ENCODE results near the gene PELI3. TPM values are rescaled to one million over a fixed set of nuclear protein-coding genes. Genes with fewer than 3 reads are reported as not detected.

PELI3 gene
- total RNA-seq, 1 donor = 19.2 TPM

DNA sequence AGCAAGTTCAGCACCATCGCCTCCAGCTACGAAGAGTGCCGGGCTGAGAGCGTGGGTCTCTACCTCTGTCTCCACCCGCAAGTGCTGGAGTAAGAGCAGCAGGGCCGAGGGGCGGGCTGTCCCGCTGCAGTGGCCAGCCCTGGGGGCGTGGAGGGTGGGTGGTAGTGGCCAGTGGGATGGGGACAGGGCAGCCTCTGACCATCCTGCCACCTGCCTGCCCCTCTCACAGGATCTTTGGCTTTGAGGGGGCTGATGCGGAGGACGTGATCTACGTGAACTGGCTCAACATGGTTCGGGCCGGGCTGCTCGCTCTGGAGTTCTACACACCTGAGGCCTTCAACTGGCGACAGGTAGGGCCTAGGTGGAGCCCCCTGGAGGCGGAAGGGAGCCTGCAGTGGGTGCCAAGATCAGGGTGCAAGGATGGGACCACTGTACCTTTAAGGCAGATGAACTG is 28.7 kb downstream of the PELI3 start:
- Histone ChIP-seq H3K4me3 (ENCODE audit: insufficient read depth, low read length) (no peak overlapping the region), H3K27me3 (ENCODE audit: insufficient read depth, low read length) (no peaks in the 10 kb centered on the region), H2AFZ (ENCODE audit: low read length) (no peak overlapping the region), H3K9me3 (ENCODE audit: low read depth, low read length) (no peaks in the 10 kb centered on the region), H3K4me1 (ENCODE audit: insufficient read depth, low read length) (no peaks in the 10 kb centered on the region), H4K20me1 (ENCODE audit: insufficient read depth, low read length) (no peaks in the 10 kb centered on the region), H3K79me2 (ENCODE audit: insufficient read depth, low read length) (no peaks in the 10 kb centered on the region), H3K27ac (ENCODE audit: low read depth, low read length) (no peak overlapping the region), H3K4me2 (ENCODE audit: insufficient read depth, low read length) (no peak overlapping the region), H3K36me3 (ENCODE audit: insufficient read depth, low read length) (peaks cover 33% of the 10 kb centered on the region)
- TF ChIP-seq, protein P1, sequence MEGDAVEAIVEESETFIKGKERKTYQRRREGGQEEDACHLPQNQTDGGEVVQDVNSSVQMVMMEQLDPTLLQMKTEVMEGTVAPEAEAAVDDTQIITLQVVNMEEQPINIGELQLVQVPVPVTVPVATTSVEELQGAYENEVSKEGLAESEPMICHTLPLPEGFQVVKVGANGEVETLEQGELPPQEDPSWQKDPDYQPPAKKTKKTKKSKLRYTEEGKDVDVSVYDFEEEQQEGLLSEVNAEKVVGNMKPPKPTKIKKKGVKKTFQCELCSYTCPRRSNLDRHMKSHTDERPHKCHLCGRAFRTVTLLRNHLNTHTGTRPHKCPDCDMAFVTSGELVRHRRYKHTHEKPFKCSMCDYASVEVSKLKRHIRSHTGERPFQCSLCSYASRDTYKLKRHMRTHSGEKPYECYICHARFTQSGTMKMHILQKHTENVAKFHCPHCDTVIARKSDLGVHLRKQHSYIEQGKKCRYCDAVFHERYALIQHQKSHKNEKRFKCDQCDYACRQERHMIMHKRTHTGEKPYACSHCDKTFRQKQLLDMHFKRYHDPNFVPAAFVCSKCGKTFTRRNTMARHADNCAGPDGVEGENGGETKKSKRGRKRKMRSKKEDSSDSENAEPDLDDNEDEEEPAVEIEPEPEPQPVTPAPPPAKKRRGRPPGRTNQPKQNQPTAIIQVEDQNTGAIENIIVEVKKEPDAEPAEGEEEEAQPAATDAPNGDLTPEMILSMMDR (IDR thresholded peaks at IDR 0.05; ENCODE audit: extremely low read depth, low read depth, low read length) = peak; percentile 19
- DNase-seq (ENCODE audit: insufficient read length, low spot score, missing footprints) = peak; percentile 38

DNA sequence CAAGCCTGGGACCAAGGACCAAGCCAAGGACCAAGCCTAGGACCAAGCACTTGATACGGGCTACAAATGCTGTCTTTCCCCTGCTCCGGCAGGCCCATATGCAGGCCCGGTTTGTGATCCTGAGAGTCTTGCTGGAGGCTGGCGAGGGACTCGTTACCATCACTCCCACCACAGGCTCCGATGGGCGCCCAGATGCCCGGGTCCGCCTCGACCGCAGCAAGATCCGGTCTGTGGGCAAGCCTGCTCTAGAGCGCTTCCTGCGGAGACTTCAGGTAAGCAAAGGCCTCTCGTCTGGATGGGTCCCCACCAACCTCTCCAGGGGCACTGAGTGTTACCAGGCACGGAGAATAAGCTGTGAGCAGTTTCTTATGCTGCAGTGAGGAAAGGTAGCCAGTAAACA is 30.5 kb downstream of the PELI3 start:
- Histone ChIP-seq H3K27me3 (ENCODE audit: insufficient read depth, low read length) (no peaks in the 10 kb centered on the region), H3K4me2 (ENCODE audit: insufficient read depth, low read length) (no peak overlapping the region), H3K4me1 (ENCODE audit: insufficient read depth, low read length) (no peaks in the 10 kb centered on the region), H3K9me3 (ENCODE audit: low read depth, low read length) (no peaks in the 10 kb centered on the region), H3K36me3 (ENCODE audit: insufficient read depth, low read length) (peaks cover 29% of the 10 kb centered on the region), H3K4me3 (ENCODE audit: insufficient read depth, low read length) (no peak overlapping the region), H4K20me1 (ENCODE audit: insufficient read depth, low read length) (no peaks in the 10 kb centered on the region), H3K79me2 (ENCODE audit: insufficient read depth, low read length) (no peaks in the 10 kb centered on the region), H2AFZ (ENCODE audit: low read length) (no peak overlapping the region), H3K27ac (ENCODE audit: low read depth, low read length) (no peak overlapping the region)
- peak; percentile 32 for DNase-seq (ENCODE audit: insufficient read length, low spot score, missing footprints)
- TF ChIP-seq, protein P1 (IDR thresholded peaks at IDR 0.05; ENCODE audit: extremely low read depth, low read depth, low read length) = no peak

DNA sequence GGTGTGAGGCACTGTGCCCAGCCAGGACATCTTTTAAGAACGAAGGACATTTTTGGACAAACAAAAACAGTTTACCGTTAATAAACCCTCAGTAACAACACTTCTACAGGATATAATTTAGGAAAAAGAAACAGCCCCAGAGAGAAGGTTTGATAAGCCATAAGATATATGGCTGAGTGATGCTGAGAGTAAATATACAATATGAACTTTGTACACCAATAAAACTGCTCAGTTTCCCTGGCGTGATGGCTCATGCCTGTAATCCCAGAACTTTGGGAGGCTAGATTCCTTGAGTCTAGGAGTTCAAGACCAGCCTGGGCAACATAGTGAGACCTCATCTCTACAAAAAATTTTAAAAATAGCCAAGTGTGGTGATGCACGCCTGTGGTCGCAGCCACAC is 31.8 kb downstream of the PELI3 start:
- peaks cover 19% of the 10 kb centered on the region for H3K36me3 ChIP-seq (ENCODE audit: insufficient read depth, low read length)
- no peaks in the 10 kb centered on the region for H4K20me1 ChIP-seq (ENCODE audit: insufficient read depth, low read length)
- H3K79me2 ChIP-seq (ENCODE audit: insufficient read depth, low read length) = no peaks in the 10 kb centered on the region
- H3K27me3 ChIP-seq (ENCODE audit: insufficient read depth, low read length) = no peaks in the 10 kb centered on the region
- TF ChIP-seq, protein P1 (IDR thresholded peaks at IDR 0.05; ENCODE audit: extremely low read depth, low read depth, low read length) = no peak
- no peak overlapping the region for H2AFZ ChIP-seq (ENCODE audit: low read length)
- H3K4me1 ChIP-seq (ENCODE audit: insufficient read depth, low read length) = no peaks in the 10 kb centered on the region
- no peak overlapping the region for H3K4me2 ChIP-seq (ENCODE audit: insufficient read depth, low read length)
- no peaks in the 10 kb centered on the region for H3K9me3 ChIP-seq (ENCODE audit: low read depth, low read length)
- peak; percentile 29 for DNase-seq (ENCODE audit: insufficient read length, low spot score, missing footprints)
- no peak overlapping the region for H3K4me3 ChIP-seq (ENCODE audit: insufficient read depth, low read length)
- H3K27ac ChIP-seq (ENCODE audit: low read depth, low read length) = no peak overlapping the region

- Histone ChIP-seq H3K9me3 (ENCODE audit: low read depth, low read length) (no peaks in the 10 kb centered on the region), H4K20me1 (ENCODE audit: insufficient read depth, low read length) (no peaks in the 10 kb centered on the region), H3K27me3 (ENCODE audit: insufficient read depth, low read length) (no peaks in the 10 kb centered on the region), H3K36me3 (ENCODE audit: insufficient read depth, low read length) (peaks cover 12% of the 10 kb centered on the region), H3K4me3 (ENCODE audit: insufficient read depth, low read length) (no peak overlapping the region), H2AFZ (ENCODE audit: low read length) (no peak overlapping the region), H3K4me2 (ENCODE audit: insufficient read depth, low read length) (no peak overlapping the region), H3K4me1 (ENCODE audit: insufficient read depth, low read length) (peaks cover 3% of the 10 kb centered on the region), H3K27ac (ENCODE audit: low read depth, low read length) (no peak overlapping the region), H3K79me2 (ENCODE audit: insufficient read depth, low read length) (no peaks in the 10 kb centered on the region)
- TF ChIP-seq, protein P1 (IDR thresholded peaks at IDR 0.05; ENCODE audit: extremely low read depth, low read depth, low read length) = no peak
- no peak for DNase-seq (ENCODE audit: insufficient read length, low spot score, missing footprints)
Observed at GRCh38 chr11:66505276-66505816, 38.6 kb downstream of the PELI3 start.

Measured in osteoblast (primary cell).